Kidney tubule cell (primary cell): Measurements from ENCODE around the gene TMEM39A.

Source experiments
- DNase-seq: peaks from one replicate; pipeline ENCODE4 v3.0.0-alpha.2; 2018; ENCODE audit warnings: low spot score

Gene TMEM39A

GRCh38 chr3:119400466-119400865, 62.9 kb downstream of the TMEM39A start:
- DNase-seq = no peak

GRCh38 chr3:119396870-119397269, 66.5 kb downstream of the TMEM39A start:
- no peak for DNase-seq

- DNase-seq = no peak
These were observed 67.5 kb downstream of the TMEM39A start for GRCh38 chr3:119395923-119396358.

GRCh38 chr3:119388577-119388976, 74.8 kb downstream of the TMEM39A start:
- no peak for DNase-seq

- no peak for DNase-seq
These were observed 81.3 kb downstream of the TMEM39A start for GRCh38 chr3:119382134-119382533.

GRCh38 chr3:119380697-119381096, 82.7 kb downstream of the TMEM39A start:
- DNase-seq = no peak
